ENCODE results near the gene SH3RF3.
"Not testable (repeated sequence)": the region's sequence is repeated elsewhere in the genome, so short reads cannot be mapped to it uniquely, and the experiment has no call there.

Gene SH3RF3

DNA sequence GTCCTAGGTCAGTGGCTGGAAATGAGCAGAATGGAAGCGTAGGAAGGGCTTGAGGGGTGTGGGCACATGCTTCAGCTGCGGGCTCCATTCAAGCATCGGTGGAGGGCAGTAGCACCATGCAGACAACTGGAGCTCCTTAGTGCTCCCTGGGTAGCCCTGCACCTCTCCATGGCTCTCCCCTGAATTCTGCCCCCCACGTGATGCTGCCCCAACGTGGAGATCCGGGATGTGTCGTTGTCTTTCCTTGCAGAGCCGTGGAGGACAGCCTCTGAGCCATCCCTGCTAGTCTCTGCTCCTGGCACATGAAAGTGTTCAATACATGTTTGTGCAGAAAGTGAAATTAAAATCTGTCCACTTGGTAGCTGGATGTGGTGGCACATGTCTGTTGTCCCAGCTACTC is 94.5 kb downstream of the SH3RF3 start:
- DNase-seq: no peak

DNA sequence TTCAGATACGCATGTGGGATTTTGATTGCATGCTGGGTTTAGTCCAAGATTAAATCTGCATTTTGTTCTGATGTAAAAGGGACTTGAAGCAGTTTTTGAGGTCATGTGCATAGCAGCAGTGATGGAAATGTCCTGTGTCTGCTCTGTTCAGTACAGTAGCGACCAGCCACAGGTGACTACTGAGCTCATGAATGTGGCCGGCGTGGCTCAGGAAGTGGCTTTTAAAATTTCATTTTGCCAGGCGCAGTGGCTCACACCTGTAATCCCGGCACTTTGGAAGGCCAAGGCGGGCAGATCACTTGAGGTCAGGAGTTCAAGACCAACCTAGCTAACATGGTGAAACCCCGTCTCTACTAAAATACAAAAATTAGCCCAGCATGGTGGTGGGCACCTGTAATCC is 95.3 kb downstream of the SH3RF3 start:
- DNase-seq: not testable (repeated sequence)

DNA sequence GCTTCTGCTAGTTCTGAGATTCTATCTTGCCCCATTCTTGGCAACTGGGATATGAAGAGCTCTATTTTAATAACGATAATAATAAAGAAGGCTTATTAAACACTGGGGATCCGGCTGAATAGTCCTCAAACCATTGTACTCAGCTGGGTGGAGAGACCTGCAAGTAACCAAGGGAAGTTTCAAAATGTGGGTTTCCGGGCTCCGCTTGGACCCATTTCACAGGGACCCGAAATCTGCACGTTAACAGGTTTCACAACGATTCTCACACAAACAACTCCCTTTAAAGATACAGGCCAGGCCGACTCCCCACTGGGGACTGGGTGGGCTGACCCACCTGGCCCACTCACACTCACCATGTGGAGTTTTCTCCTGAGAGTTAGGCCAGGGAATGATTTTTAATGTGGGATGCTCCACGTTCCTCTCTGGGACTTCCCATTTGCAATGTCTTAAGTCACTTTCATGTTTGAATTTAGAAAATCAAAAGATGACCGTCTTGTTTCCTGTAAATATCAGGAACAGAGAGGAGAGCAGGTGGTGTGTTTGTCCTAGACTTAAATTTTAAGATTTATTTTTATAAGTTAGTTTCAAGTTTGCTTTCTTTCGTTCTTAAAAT is 96.3 kb downstream of the SH3RF3 start:
- no peak for DNase-seq

DNA sequence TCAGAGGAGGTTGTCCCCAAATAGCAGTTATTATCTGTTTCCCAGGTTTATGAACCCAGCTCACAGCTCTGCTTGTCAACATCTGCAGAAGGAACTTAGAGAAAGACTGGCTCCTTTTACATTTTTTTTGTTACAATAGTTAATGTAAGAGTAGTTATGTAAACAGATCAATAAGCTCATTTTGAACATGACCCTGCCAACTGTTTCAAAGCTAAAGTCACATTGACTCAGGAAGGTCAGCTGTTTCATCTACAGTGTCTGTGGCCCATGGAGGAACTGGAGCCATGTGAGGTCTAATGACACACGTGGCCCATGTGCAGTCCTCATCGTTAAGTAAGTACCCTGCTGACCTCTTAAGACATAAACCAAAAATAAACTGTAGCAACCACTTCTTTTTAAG is 97.1 kb downstream of the SH3RF3 start:
- no peak for DNase-seq

DNA sequence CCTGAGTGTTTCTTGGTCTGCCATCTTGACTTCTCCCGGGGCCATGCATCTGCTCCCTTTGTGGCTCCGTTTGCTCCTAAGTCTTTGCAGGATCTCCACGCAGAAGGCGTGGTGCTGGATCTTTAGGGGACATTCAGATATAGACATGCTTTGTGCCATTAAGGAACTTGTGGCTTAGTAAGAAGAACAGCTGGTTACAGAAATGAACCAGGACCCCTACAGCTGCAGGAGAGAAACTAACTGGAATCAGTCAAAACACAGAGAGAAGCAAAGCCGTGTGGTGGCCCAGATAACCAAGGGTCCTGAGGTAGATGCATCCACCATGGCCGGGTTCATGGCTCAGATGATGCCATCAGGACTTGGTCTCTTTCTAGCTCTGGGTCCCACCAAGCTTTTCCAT is 97.6 kb downstream of the SH3RF3 start:
- no peak for DNase-seq

DNA sequence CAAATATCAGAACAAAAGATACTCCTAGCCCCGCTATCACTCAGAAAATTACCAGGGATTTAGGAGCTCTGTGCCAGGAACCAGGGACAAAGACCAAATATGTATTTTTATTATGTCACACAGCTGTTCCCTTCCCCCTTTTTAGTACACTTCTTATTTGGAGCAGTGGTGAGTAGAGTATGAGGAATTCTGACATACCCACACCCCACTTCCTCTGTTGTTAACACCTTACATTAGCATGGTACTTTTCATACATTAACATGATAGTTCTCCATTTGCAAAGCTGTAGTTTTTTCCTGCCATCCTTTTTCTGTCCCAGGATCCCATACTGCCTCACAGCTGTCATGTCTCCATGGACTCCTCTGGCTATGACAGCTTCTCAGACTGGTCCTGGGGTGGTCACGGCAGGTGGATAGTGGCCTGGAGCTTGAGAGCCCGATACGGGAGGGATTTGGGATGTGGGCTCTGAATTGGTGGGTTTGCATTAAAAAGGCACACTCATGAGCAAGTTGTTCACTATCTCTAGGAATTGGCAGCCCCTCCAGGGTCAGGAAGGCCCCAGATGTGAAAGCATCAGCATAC is 100.2 kb downstream of the SH3RF3 start:
- no peak for DNase-seq

DNA sequence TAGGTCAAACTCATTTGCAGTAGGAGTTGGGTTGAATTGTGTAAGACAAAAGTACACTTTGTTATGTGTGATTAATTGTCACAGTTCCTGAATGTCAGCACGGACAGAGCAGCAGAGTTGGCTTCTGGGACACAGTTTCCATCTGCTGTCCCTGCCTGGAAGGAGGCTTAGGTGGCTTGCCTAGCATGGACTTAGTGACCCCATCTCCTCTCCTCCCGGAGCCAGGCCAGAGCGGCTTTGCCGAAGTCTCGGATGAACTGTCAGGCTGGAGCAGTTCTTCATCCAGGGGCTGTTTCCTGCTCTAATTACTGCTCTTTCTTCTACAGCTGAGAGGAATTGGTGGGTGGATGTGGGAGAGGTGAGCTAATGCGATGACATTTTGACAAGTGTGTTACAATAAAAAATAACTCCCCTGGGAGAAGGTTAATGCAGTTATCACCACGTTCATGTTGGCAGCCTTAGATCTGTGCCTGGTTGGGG is 102.0 kb downstream of the SH3RF3 start:
- no peak for DNase-seq

DNA sequence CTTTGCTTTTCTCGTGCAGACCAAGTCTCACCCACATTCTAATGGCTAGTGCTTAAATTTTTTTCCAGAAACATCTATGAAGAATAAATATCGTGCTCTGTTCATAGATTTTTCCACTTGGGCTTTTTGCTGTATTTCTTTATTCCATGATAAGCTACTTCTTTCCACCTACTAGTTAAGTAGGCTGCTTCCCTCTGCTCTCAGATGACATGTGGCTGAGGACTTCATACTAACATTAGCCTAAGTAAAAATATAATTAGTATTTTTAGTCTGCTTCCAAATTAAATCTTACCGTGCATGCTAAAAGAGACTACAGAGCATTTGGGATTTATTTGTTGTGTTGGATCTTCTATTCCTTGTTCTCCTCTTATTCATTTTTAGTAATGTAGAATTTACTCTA is 102.4 kb downstream of the SH3RF3 start:
- no peak for DNase-seq

DNA sequence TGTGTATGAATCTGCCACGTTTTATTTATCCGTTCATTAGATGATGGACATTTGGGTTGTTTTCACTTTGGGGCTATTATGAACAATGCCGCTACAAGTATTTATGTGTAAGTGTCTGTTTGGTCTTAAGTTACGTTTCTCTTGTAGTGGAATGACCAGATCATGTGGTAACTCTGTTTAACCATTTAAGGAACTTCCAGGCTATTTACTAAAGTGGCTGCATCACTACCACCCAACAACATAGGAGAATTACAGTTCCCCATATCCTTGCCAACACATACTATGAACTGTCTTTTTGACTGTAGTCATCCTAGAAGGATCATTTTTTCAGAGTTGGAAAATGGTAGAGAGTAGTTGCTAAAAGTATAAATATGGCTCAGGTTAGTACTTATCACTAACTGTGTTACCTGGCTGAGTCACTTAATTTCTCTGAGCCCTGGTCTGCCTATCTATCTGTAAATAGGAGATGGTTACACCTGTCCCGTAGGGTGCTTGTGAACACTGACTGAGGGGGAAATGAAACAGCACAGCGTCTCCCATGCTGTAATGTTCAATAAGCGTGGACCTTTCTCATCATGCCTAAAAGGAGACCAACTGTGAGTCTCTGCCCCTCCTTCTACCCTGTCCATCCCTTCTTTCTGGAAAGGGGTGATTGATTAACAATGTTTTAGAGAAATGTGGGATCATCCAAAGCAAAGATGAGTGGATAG is 103.1 kb downstream of the SH3RF3 start:
- no peak for DNase-seq

DNA sequence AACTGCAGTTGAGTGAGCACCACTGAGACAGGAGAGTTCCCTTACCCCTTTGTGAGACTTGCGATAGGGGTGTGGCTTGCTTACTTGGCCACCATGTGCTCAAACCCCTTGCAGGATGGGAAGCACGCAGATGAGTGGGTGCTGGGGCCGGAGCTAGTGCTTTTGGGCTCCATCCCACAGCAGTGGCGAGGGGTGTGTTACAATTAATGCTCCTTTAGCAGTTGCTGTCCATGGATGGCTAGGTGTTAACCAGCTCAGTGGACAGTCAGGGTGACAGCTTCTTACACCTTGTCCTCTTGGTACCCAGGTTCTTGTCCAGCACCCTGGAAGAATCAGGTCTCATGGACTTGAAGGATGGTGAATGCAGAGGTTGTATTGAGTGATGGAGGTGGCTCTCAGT is 103.9 kb downstream of the SH3RF3 start:
- no peak for DNase-seq

DNA sequence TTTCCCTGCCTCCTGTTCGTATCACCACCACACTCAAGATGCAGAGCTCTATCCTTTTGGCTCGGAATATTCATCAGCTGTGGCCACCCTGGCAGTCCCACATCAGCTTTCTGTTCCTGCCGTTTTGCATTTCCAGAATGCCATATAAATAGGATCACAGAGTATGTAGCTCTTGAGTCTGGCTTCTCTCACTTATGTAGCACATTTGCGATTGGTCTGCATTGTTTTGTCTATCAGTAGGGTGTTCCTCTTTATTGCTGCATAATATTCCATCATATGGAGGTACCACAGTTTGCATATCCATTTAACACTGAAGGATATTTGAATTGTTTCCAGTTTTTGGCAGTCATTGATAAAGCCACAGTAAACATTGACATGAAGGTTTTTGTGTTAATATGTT is 104.6 kb downstream of the SH3RF3 start:
- DNase-seq: no peak

DNA sequence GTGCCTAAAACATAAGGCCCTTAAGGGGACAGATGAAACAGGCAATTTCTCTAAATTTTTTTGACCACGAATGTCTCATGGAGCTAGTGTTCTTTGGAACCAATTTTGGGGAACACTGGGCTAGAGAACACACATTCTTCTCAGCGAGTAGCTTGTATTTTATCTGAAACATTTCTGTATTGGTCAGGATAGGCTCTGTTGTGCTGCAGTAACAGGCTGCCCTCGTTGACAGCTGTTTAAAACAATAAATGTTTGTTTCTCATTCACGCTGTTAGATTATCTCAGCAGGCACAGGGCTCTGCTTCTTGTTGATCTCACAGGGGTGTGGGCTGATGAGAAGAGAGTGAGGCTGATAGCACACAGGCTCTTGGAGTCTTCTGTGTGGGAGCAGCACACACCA is 105.3 kb downstream of the SH3RF3 start:
- DNase-seq: no peak

DNA sequence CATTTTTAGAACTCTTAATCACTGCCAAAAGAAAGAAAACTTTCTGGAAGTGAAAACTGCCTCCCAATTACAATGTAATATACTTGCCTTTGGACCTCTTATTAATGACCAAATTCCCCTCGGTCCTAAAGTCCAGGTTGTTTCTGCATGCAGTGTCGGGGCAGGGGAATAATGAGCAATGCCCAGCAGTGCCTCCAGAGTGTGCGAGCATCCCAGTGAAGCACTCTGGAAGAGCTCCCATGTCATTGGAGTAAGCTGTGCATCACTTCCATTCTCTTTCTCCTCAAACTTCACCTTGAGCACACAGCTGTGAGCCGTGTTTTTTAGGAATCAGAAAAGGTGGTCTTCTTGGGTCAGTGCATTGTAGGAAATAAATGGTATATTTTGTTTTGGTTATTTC is 107.1 kb downstream of the SH3RF3 start:
- no peak for DNase-seq

DNA sequence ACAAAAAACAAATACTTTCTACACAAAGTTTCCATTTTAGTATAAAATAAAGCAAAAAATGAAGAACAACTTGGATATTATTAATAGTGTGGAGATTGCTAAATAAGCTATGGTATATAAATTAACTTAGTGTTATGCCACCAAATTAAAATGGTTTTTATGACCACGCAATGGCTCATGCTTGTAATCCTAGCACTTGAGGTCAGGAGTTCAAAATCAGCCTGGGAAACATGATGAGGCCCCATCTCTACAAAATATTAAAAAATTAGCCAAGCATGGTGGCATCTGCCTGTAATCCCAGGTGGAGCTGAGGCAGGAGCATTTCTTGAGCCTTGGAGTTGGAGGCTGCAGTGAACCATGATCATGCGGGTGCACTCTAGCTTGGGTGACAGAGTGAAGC is 108.8 kb downstream of the SH3RF3 start:
- DNase-seq: no peak

DNA sequence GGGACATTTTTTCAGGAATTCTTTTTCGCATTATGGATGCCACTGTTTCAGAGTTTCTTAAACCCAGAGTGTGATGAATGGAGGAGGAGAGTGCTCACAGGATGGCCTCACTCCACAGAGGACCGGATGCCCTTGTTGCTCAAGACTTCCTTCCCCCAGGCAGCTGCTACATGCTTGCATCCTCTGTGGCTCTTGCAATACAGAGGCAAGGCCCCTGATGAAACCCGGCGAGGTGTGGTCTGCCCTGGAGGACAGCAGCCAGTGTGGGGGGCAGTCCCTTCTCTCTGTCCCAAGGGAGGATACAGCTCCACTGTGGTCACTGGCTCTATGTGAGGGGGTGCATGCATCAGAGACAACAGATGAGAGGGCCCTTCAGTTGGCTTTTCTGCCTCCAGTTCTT is 109.6 kb downstream of the SH3RF3 start:
- DNase-seq: no peak

DNA sequence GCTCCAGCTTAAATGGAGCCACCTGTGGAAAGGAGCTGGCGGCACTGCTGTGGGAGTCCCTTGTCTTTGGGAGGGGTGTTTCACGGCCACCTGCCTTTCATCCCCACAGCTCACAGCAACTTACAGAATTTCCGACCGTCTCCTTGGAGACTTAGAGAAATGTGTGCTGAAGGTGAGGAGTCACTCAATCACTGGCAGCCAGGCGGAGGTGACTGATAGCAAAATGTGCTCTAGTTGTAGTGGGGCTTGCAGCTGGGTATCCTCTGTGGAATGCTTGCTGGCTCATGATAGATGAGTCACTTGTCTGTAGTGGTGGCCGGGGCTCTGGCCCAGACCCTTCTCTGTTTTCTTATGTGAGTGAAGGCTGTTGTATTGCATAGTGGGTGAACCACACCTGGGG is 110.7 kb downstream of the SH3RF3 start:
- DNase-seq: no peak

DNA sequence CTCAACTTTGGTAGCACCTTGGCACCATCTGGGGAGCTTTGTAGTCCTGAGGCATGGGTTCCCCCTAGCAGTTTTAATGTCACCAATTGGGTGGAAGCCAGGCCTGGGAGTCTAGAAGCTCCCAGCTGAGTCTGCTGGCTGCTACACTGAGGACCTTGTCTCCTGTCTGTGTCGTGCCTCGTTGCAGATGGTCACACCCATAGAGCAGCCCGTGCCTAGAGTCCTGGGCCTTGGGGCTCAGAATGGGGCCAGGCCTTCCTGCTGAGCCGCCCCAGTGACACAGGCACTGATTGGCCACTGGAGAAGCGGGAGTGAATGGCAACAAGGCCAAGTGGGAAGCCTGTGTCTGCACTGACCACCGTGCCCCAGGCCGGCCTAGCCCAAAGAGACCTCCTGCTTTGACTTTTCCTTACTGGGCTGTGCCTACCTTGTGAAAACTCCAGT is 113.2 kb downstream of the SH3RF3 start:
- DNase-seq: no peak

DNA sequence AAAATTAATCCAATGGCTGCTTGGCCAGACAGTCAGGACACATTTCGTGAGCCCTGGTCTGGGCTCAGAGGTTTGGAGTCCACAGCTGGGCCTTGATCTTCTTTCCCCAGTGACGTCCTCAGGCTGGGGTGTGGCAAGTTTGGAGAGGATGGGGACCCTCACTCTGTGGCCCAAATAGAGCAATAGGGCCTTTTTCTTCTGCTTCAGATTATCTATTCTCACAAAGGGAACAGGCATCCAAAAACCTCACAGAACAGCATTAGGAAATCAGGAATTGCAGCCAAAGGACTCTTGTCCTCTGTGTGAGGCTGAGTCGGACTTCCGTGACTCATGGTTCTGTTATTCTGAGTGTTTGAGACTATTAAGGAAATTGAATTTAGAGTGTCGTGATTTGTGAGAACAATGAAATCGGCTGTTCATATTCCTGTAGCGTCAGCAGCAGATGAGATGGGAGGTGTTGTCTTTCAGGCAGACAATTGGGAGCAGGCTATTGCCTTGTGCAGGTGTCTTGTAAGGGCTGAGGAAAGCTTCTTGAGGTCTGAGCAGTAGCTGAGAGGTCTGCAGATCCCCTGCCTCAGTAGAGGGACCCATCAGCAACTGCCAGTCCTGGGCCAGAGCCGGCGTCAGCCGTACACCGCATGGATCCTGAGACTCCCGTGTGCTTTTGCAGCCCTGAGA is 113.8 kb downstream of the SH3RF3 start:
- DNase-seq: no peak

DNA sequence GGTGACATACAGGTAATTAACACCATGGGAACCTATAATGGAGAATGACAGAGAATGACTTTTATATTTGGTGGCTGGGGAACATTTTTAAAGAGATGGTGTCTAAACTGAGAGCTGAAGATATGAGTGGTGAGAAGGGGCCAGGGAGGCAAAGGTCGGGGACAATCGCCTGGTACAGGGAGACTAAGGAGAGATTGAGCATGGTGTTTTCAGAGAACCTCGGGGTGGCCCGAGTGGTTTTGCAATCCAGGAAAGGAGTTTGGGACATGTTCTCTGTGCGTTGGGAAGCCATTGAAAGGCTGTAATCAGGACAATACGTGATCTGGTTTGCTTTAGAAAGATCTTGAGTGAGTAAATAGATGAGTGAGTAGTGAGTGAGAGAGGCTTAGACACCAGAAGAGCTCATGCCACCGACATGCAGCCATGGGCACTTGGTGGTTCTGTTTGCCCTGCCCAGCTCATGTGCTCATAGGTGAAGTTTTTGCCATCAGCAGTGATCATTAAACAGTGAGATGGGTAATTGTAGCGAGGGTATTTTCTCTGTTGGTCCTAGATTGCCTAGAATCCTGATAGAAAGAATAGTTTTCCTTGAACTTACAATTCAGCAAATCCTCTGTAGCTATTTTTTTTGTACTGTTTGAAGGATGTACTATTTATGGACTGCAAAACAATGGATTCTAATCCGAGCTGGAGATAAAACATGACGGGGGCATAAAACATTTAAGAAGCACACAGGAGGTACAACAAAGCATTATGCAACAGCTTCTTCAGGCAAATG is 114.7 kb downstream of the SH3RF3 start:
- no peak for DNase-seq

DNA sequence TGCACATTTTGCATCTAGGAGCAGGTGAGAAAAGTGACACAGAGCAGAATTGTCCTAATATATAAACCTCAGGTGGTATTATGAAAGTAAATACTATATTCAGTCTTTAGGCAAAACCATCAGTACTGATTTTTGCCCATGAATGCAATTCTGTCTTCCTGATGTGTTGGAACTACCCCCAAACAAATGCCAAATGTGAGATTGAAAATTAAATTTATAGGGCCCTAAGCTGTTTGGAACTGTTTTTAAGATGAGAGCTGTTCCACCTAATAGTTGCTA is 115.2 kb downstream of the SH3RF3 start:
- DNase-seq: no peak

DNA sequence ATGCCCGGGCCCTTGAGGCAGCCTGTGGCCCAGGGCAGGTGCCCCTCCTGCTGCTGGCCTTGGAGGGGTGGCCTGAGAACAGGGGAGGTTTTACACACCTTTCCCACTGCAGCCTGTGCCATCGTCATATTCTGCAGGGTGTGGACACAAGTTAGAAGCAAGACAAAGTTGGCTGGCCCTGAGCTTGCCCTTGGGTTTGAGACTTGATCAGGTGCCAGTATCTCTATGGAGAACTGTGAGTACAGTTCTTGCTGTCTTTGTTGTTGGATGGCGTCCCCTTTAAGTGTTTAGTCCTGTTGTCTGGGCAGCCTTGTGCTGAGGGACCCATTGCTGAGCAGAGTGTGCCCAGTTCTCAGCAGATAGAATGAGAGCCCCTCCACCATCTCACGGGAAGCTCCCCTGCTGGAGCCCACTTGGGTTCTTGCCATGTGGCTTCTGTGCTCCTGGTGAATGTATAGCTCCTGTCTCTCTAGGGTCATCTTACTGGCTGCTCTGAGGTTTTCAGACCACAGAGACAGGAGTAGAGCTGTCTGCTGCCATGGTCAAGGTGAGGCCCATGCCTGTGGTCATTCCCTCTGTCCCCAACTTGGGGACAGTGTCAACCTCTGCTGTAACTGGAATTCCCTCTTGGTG is 115.9 kb downstream of the SH3RF3 start:
- DNase-seq: no peak

DNA sequence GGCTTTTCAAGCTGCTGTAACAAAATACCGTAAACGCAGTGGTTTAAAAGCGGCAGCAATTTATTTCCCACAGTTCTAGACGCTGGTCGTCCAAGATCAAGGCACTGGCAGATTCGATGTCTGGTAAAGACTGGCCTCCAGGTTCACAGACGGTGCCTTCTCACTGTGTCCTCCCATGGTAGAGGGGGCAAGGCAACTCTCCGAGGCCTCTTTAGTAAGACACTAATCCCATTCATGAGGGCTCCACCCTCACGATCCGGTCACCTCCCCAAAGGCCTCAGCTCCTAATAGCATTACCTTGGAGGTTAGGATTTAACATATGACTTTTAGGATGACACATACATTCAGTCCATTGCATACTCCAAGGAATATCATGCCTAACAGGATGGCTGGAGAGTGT is 117.2 kb downstream of the SH3RF3 start:
- DNase-seq: no peak

DNA sequence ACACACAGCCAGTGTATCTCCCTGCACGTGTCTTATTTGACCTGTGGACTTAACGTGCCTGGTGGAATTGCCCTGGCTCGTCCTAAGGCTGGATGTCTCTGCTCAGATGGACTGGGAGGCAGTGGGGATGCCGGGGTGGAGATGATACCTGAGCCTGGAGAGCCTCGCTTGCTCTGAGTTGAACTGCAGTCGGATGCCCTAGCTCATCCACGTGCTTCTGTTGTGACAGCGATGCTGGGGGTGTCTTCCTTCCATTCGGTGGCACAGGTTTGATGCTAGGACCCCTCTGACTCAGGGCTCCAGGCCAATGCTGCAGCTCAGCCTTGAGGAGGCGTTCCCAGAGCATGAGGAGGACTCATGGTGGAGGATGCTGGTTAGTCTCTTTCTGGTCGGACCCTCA is 117.6 kb downstream of the SH3RF3 start:
- no peak for DNase-seq

Data from activated CD4-positive, alpha-beta T cell treated with anti-CD3 and anti-CD28 coated beads, Interleukin-2, amount 50 U/mL, for 4 hours (primary cell).